Suprapubic skin (tissue), 4 donors: ENCODE data around the gene ABHD2.

Experiments
- CTCF ChIP-seq, 2 donors: fragments of 200-600 bp in 1 of 2; fragments of 450-650 bp in 1 of 2; sonication (generic) in 1 of 2; IDR thresholded peaks; one replicate each; pipeline ENCODE4 v1.5.1; 2016 to 2019; ENCODE audit warnings: antibody characterized with exemption in 2 of 2, mild to moderate bottlenecking in 1 of 2, moderate library complexity in 1 of 2
- EP300 ChIP-seq: sonication (generic); formaldehyde crosslinking; IDR thresholded peaks from one replicate; pipeline ENCODE4 v1.6.1; 2017; ENCODE audit warnings: antibody characterized with exemption
- POLR2A ChIP-seq, 2 donors: fragments of 450-650 bp; IDR thresholded peaks; one replicate each; pipeline ENCODE4 v1.6.1; 2017; ENCODE audit warnings: antibody characterized with exemption in 2 of 2, mild to moderate bottlenecking in 2 of 2, moderate library complexity in 2 of 2
- POLR2AphosphoS5 ChIP-seq, 3 donors: sonication (generic); formaldehyde crosslinking; IDR thresholded peaks; one replicate each; pipeline ENCODE4 v1.6.1; 2017; ENCODE audit warnings: antibody characterized with exemption in 3 of 3

- TF ChIP-seq CTCF (IDR thresholded peaks at IDR 0.05) (no peak), EP300 (no peak), POLR2A (IDR thresholded peaks at IDR 0.05) (no peak), POLR2AphosphoS5 (IDR thresholded peaks at IDR 0.05) (no peak)
Measured at GRCh38 chr15:89114990-89115389, 26.7 kb downstream of the ABHD2 start.
